Amygdala (tissue), 56 donors: ENCODE measurements around the gene ATPAF1.
"Not testable (repeated sequence)": the region's sequence is repeated elsewhere in the genome, so short reads cannot be mapped to it uniquely, and the experiment has no call there.

Source experiments
- DNase-seq, 56 donors: peaks; one replicate each; lab custom pipeline; 2025; lab: John Stamatoyannopoulos, UW

The ATPAF1 gene

DNA sequence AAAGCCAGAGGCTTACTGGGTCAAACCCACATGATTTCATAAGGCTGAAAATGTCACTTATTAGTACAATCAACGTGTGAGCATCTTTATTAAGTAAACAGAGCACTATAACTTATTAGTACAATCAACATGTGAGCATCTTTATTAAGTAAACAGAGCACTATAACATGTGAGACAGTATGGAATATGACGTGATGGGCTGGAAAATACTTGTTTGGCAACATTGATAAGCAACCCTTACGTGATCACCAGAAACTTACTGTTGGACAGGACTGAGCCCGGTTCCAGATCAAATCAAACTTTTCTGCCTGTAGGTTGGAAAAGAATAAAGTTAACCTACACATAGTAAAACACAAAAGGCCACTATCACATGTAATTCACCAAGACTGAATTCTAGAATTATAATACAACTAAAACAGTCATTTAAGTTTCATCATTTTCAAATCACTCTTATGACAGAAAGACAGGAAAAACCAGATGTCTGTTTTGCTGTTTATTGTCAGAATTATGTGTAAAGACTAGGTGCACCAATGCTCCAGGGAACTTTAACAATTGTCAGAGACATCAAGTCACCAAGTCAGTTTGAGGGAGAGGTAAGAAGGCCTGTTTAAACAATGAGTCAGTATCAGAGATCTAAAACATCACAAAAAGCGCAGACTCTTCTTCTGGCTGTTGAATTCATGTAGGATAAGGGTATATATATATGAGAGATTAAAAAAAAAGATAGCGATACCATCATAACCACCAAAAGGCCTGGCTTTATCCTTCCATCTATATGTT lies 15.7 kb downstream of the ATPAF1 start:
- no peak for DNase-seq

GRCh38 chr1:46651152-46651551 lies 17.0 kb downstream of the ATPAF1 start:
- DNase-seq: not testable (repeated sequence)

- DNase-seq: no peak
Measured at GRCh38 chr1:46650491-46650890, 17.7 kb downstream of the ATPAF1 start.

GRCh38 chr1:46649764-46650163 lies 18.4 kb downstream of the ATPAF1 start:
- DNase-seq: no peak

GRCh38 chr1:46647611-46648010 lies 20.6 kb downstream of the ATPAF1 start:
- DNase-seq: no peak

- no peak for DNase-seq
Measured at GRCh38 chr1:46646844-46647243, 21.3 kb downstream of the ATPAF1 start.

- DNase-seq: no peak
Measured at GRCh38 chr1:46646331-46646730, 21.8 kb downstream of the ATPAF1 start.

DNA sequence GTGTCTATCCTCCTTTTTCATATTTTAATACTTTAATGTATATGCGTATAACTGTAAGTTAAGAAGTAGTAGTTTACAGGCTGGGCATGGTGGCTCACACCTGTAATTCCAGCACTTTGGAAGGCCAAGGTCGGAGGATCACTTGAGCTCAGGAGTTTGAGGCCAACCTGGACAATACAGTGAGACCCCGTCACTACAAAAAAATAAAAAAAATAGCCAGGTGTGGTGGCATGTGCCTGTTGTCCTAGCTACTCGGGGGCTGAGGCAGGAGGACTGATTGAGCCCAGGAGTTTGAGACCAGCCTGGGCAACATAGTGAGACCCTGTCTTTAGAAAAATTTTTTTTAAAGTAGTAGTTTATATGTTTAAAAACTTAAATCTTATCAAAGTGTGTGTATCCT lies 22.3 kb downstream of the ATPAF1 start:
- DNase-seq: no peak

DNA sequence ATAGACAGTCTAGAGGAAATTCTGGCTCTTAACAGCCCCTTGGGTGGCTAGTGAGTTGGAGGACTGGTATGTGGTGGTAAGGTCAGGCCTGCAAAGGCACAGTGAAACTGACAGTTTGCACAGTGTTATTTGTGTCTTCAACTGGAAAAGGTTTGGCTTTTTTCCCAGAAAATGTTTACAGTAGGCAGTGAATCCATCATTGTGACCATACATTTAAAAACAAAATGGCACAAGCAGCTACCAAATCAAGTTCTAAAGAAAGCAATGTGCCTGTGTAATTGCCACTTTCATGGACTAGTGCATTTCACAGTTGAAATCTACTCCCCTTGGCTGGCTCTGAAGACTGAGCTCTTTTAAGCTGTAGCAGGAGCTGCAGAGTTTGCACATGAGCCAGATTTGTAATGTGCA lies 24.8 kb downstream of the ATPAF1 start:
- DNase-seq: peak in 1 of 56 donors; percentile 8

- DNase-seq: no peak
Measured at GRCh38 chr1:46642115-46642680, 26.0 kb downstream of the ATPAF1 start.

DNA sequence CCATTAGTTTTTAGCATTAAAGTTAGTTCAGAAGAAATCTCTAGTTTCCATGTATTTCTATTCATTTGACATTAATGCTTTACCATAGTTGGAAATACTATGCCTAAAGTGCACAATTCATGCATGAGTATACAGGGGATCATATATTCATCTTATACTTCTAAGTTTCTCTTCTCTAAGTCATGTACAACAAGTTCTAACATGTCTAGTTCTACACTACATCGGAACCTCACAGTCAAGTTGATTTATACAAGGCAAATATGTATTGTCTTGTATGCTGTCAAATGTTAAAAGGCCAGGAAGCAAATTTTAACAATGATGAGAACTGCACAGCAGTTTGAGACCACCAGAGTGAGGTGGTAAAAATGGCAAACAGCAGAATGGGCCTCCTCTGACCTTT lies 28.6 kb downstream of the ATPAF1 start:
- DNase-seq: no peak

DNA sequence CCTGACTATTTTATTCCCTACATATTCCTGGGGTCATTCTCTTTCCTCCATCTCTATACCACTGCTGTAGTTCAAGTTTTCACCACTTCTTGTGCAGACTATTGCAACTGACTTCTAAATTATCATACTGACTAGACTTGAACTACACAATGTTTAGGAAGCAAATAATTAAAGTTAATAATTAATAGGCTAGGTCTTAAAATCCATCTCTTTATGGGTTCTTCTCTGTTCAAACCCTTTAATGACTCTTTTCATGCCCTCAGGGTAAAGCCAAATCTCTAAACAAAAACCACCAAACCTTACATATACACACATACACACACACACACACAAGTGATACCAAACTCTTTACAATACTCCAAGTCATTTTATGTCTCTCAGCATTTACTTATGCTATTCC lies 29.2 kb downstream of the ATPAF1 start:
- DNase-seq: no peak

GRCh38 chr1:46637444-46638083 lies 30.6 kb downstream of the ATPAF1 start:
- no peak for DNase-seq

DNA sequence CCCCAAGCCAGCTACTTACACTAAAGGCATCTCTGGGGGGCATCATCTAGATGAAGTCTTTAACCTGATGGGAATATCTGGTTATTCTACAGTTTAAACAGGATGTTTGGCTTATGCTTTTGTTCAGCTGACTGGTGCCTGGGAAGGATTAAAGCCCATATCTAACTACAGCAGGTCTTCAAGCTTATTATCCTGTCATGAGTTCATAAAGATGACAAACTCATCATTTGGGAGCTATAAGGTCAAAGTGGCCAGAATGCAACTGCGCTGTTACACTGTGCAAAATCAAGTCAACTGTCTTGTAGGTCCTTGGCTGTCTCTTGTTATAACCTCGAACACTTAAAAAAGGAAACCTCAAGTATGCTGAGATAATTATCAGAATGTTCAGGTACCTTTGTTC lies 33.0 kb downstream of the ATPAF1 start:
- no peak for DNase-seq

- DNase-seq: no peak
Measured at GRCh38 chr1:46630719-46631118, 37.4 kb downstream of the ATPAF1 start.

- no peak for DNase-seq
Measured at GRCh38 chr1:46623743-46624644, 44.2 kb downstream of the ATPAF1 start.

- DNase-seq: peak in 2 of 56 donors; percentile 10 to 35
Measured at GRCh38 chr1:46622344-46622743, 45.8 kb downstream of the ATPAF1 start.

DNA sequence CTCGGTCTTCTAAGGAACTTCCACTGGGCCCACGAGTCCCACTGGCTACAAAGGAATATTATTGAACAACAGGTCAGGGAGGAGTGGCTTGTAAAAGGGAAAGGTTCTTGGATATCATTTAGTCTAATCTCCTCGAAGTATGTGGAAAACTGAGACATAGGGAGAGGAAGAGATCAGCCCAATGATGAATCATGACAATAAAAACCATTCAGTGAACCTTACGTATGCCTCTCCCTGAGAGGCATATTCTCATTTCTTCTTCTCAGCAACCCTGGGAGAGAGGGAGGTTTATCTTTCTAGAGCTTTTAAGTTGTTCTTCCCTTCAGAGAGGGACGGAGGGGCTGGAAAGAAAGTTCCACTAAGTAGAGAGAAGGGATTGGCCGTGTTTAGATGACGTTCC lies 46.2 kb downstream of the ATPAF1 start:
- no peak for DNase-seq

DNA sequence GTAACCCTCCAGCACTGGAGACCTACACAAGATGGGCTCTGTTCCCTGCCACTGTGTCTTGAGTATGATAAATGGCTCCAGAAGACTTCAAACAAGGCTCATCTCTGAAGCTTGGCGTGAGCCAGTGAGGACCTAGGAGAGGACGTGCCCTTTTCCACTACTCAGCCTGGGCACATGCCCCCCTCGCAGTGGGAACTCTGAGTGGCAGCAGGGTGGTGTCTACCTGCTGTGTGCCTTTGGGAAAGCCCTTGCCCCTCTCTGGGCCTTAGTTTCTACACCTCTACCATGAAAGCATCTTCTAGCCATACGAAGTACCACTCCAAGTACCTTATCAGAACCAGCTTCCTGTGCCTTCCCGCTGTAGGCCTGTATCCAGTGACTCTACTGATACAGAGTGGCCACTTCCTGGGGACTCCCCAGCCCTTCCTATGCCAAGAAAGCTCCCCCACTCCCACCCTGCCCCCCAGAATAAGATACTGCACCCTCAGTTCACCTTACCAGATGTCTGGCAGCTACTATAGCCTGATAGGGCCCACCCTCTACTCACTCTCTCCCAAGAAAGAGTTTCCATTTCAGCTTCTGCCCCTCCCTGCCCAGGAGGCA lies 48.4 kb downstream of the ATPAF1 start:
- no peak for DNase-seq

- no peak for DNase-seq
Measured at GRCh38 chr1:46618754-46619415, 49.3 kb downstream of the ATPAF1 start.
